ENCODE results near the gene IL27RA. TPM values are rescaled to one million over a fixed set of nuclear protein-coding genes. Genes with fewer than 3 reads are reported as not detected.

Gene IL27RA
- polyA plus RNA-seq, 1 donor from 2014 or later = 1.0 TPM

- Histone ChIP-seq H3K27me3 (ENCODE audit: insufficient read depth, low read depth, low read length) (no peaks in the 10 kb centered on the region), H3K36me3 (ENCODE audit: insufficient read depth, low read length) (peaks cover 6% of the 10 kb centered on the region), H3K27ac (ENCODE audit: low read length) (no peak overlapping the region), H3K9me2 (ENCODE audit: insufficient read depth, low read length) (no peaks in the 10 kb centered on the region), H3K9me3 (ENCODE audit: low read length) (no peaks in the 10 kb centered on the region), H4K20me1 (ENCODE audit: insufficient read depth) (no peaks in the 10 kb centered on the region), H3K4me3 (ENCODE audit: low read length) (no peak overlapping the region), H2AFZ (ENCODE audit: low read depth, low read length) (no peak overlapping the region), H3K4me2 (ENCODE audit: low read length) (no peak overlapping the region), H3F3A (ENCODE audit: insufficient read depth, low read length, poor library complexity, severe bottlenecking) (no peaks in the 10 kb centered on the region), H3K79me2 (replicated peaks; ENCODE audit: insufficient read depth, low read length) (no peaks in the 10 kb centered on the region), H3K9ac (ENCODE audit: low read length) (no peak overlapping the region)
- no peak for TF ChIP-seq REST (IDR thresholded peaks at IDR 0.05; ENCODE audit: borderline replicate concordance)
These were observed 70.6 kb downstream of the IL27RA start for GRCh38 chr19:14102102-14102696.

- Histone ChIP-seq H2AFZ (ENCODE audit: low read depth, low read length) (no peak overlapping the region), H3K27ac (ENCODE audit: low read length) (no peak overlapping the region), H3K4me3 (ENCODE audit: low read length) (no peak overlapping the region), H3K4me2 (ENCODE audit: low read length) (no peak overlapping the region), H3K79me2 (replicated peaks; ENCODE audit: insufficient read depth, low read length) (no peaks in the 10 kb centered on the region), H3K9me2 (ENCODE audit: insufficient read depth, low read length) (no peaks in the 10 kb centered on the region), H3K27me3 (ENCODE audit: insufficient read depth, low read depth, low read length) (no peaks in the 10 kb centered on the region), H3K9ac (ENCODE audit: low read length) (no peak overlapping the region), H3K36me3 (ENCODE audit: insufficient read depth, low read length) (peaks cover 6% of the 10 kb centered on the region), H4K20me1 (ENCODE audit: insufficient read depth) (no peaks in the 10 kb centered on the region), H3F3A (ENCODE audit: insufficient read depth, low read length, poor library complexity, severe bottlenecking) (no peaks in the 10 kb centered on the region), H3K9me3 (ENCODE audit: low read length) (no peaks in the 10 kb centered on the region)
- no peak for TF ChIP-seq POLR2AphosphoS5 (IDR thresholded peaks at IDR 0.05)
- TF ChIP-seq, protein P1, sequence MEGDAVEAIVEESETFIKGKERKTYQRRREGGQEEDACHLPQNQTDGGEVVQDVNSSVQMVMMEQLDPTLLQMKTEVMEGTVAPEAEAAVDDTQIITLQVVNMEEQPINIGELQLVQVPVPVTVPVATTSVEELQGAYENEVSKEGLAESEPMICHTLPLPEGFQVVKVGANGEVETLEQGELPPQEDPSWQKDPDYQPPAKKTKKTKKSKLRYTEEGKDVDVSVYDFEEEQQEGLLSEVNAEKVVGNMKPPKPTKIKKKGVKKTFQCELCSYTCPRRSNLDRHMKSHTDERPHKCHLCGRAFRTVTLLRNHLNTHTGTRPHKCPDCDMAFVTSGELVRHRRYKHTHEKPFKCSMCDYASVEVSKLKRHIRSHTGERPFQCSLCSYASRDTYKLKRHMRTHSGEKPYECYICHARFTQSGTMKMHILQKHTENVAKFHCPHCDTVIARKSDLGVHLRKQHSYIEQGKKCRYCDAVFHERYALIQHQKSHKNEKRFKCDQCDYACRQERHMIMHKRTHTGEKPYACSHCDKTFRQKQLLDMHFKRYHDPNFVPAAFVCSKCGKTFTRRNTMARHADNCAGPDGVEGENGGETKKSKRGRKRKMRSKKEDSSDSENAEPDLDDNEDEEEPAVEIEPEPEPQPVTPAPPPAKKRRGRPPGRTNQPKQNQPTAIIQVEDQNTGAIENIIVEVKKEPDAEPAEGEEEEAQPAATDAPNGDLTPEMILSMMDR (IDR thresholded peaks at IDR 0.05; ENCODE audit: poor library complexity, severe bottlenecking) = no peak
- no peak for TF ChIP-seq EP300 (conservative IDR thresholded peaks at IDR 0.05; ENCODE audit: poor library complexity, severe bottlenecking)
- TF ChIP-seq REST (IDR thresholded peaks at IDR 0.05; ENCODE audit: borderline replicate concordance) = no peak
- no peak for TF ChIP-seq SMC3 (conservative IDR thresholded peaks at IDR 0.05; ENCODE audit: poor library complexity)
- TF ChIP-seq RAD21 (conservative IDR thresholded peaks at IDR 0.05) = no peak
- no peak for TF ChIP-seq EZH2 (IDR thresholded peaks at IDR 0.05; ENCODE audit: borderline replicate concordance, insufficient read depth, low read length, poor library complexity, severe bottlenecking)
These were observed 71.2 kb downstream of the IL27RA start for GRCh38 chr19:14102756-14103155.

Other genes starting within 250 kb of the IL27RA start
- 4.7 and 6.1 TPM in 2 replicates for gene ZSWIM4, start 236.3 kb upstream of the IL27RA start, polyA plus RNA-seq
- 3.2 and 3.8 TPM in 2 replicates for gene NANOS3, start 154.6 kb upstream of the IL27RA start, polyA plus RNA-seq
- gene BRME1, start 125.6 kb upstream of the IL27RA start, polyA plus RNA-seq = 6.2 and 8.5 TPM in 2 replicates
- gene CC2D1A, start 125.6 kb upstream of the IL27RA start, polyA plus RNA-seq = 24.5 and 26.9 TPM in 2 replicates
- gene PODNL1, start 93.3 kb upstream of the IL27RA start, polyA plus RNA-seq = not detected in 2 replicates
- gene DCAF15, start 79.3 kb upstream of the IL27RA start, polyA plus RNA-seq = 39.4 and 57.6 TPM in 2 replicates
- 2.2 and 3.0 TPM in 2 replicates for gene RFX1, start 25.4 kb upstream of the IL27RA start, polyA plus RNA-seq
- not detected in 2 replicates for gene RLN3, start 3.6 kb upstream of the IL27RA start, polyA plus RNA-seq
- 0.33 TPM in 1 of 2 replicates, not detected in the other for gene PALM3, start 30.3 kb downstream of the IL27RA start, polyA plus RNA-seq
- 3.7 and 8.2 TPM in 2 replicates for gene MISP3, start 41.0 kb downstream of the IL27RA start, polyA plus RNA-seq
- not detected in 2 replicates for gene C19orf67, start 54.0 kb downstream of the IL27RA start, polyA plus RNA-seq
- gene SAMD1, start 59.0 kb downstream of the IL27RA start, polyA plus RNA-seq = 32.4 and 38.1 TPM in 2 replicates
- gene PRKACA, start 86.0 kb downstream of the IL27RA start, polyA plus RNA-seq = 11.7 and 28.1 TPM in 2 replicates
- 0.32 and 0.34 TPM in 2 replicates for gene ASF1B, start 104.8 kb downstream of the IL27RA start, polyA plus RNA-seq
- gene ADGRL1, start 174.4 kb downstream of the IL27RA start, polyA plus RNA-seq = 22.2 and 28.5 TPM in 2 replicates